GM23338 (cell line): ENCODE data around the gene TYRO3. TPM values are rescaled to one million over a fixed set of nuclear protein-coding genes. Genes with fewer than 3 reads are reported as not detected.

Experiments
- ATAC-seq: fragments of 200-7000 bp; cut with Tn5 transposase; 3 replicates; pipeline ENCODE4 v1.9.1; 2020
- DNase-seq: peaks from one replicate; pipeline ENCODE4 v3.0.0-alpha.2; 2015; ENCODE audit warnings: low spot score
- H2AFZ ChIP-seq: fragments of 200-600 bp; sonication (generic); 2 replicates; pipeline ENCODE4 v1.8.0; 2016; ENCODE audit warnings: antibody characterized with exemption, mild to moderate bottlenecking, moderate library complexity
- H3F3A ChIP-seq: fragments of 200-600 bp; sonication (generic); replicated peaks from 2 replicates; pipeline ENCODE4 v1.8.0; 2017; ENCODE audit warnings: antibody characterized with exemption, mixed run types, low read depth
- H3K27ac ChIP-seq: fragments of 200-600 bp; sonication (generic); 2 replicates; pipeline ENCODE4 v1.6.1; 2016; ENCODE audit warnings: low read depth
- H3K27me3 ChIP-seq: fragments of 200-600 bp; sonication (generic); 2 replicates; pipeline ENCODE4 v1.8.0; 2016; ENCODE audit warnings: mild to moderate bottlenecking, mixed run types, moderate library complexity; ENCODE audit not compliant: insufficient read depth
- H3K36me3 ChIP-seq: fragments of 200-600 bp; sonication (generic); 2 replicates; pipeline ENCODE4 v1.8.0; 2016; ENCODE audit warnings: mild to moderate bottlenecking; ENCODE audit not compliant: insufficient read depth
- H3K4me1 ChIP-seq: fragments of 200-600 bp; sonication (generic); 2 replicates; pipeline ENCODE4 v1.8.0; 2016; ENCODE audit warnings: mild to moderate bottlenecking, moderate library complexity; ENCODE audit not compliant: insufficient read depth
- H3K4me2 ChIP-seq: fragments of 200-600 bp; sonication (generic); 2 replicates; pipeline ENCODE4 v1.7.1; 2017; ENCODE audit warnings: mixed run types
- H3K4me3 ChIP-seq: fragments of 200-600 bp; sonication (generic); 2 replicates; pipeline ENCODE4 v1.6.1; 2016; ENCODE audit warnings: mixed run types
- H3K79me2 ChIP-seq: fragments of 200-600 bp; sonication (generic); replicated peaks from 2 replicates; pipeline ENCODE4 v1.8.0; 2017; ENCODE audit warnings: mild to moderate bottlenecking; ENCODE audit not compliant: insufficient read depth
- H3K9me2 ChIP-seq: fragments of 200-600 bp; sonication (generic); 2 replicates; pipeline ENCODE4 v1.8.0; 2017; ENCODE audit not compliant: insufficient read depth
- H4K20me1 ChIP-seq: fragments of 200-600 bp; sonication (generic); replicated peaks from 2 replicates; pipeline ENCODE4 v1.8.0; 2017; ENCODE audit warnings: mild to moderate bottlenecking; ENCODE audit not compliant: insufficient read depth
- H3K27ac Mint-ChIP-seq: 2 replicates; pipeline ENCODE4 v1.8.0; 2020; ENCODE audit warnings: inconsistent platforms, mild to moderate bottlenecking, moderate library complexity, mixed read lengths
- H3K27me3 Mint-ChIP-seq: 3 replicates; pipeline ENCODE4 v1.8.0; 2022; ENCODE audit warnings: low read depth, mild to moderate bottlenecking, moderate library complexity, mixed read lengths, inconsistent platforms; ENCODE audit not compliant: insufficient read depth, poor library complexity
- H3K36me3 Mint-ChIP-seq: 3 replicates; pipeline ENCODE4 v1.8.0; 2021; ENCODE audit warnings: low read depth, mild to moderate bottlenecking, inconsistent platforms, moderate library complexity, mixed read lengths
- H3K4me1 Mint-ChIP-seq: 3 replicates; pipeline ENCODE4 v1.8.0; 2020; ENCODE audit warnings: mild to moderate bottlenecking, inconsistent platforms, mixed read lengths
- H3K4me3 Mint-ChIP-seq: 3 replicates; pipeline ENCODE4 v1.8.0; 2021; ENCODE audit warnings: moderate library complexity, mild to moderate bottlenecking, inconsistent platforms, mixed read lengths
- H3K9me3 Mint-ChIP-seq: 3 replicates; pipeline ENCODE4 v1.8.0; 2020; ENCODE audit warnings: moderate library complexity, mild to moderate bottlenecking, inconsistent platforms, mixed read lengths
- CREB1 ChIP-seq: fragments of 250-450 bp; sonication (Bioruptor Pico); IDR thresholded peaks from 2 replicates; pipeline ENCODE4 v1.5.0; 2020; ENCODE audit warnings: low read depth, mild to moderate bottlenecking, moderate library complexity
- CTCF ChIP-seq, 2 experiments: fragments of 200-600 bp in 1 of 2; sonication (generic) in 1 of 2; conservative IDR thresholded peaks; 2 replicates each; pipeline versions ENCODE4 v1.5.1 to v1.6.1; 2016 to 2017; ENCODE audit warnings: antibody characterized with exemption in 2 of 2, low read depth in 2 of 2, mild to moderate bottlenecking in 2 of 2, moderate library complexity in 1 of 2
- EZH2 ChIP-seq: fragments of 200-600 bp; sonication (generic); IDR thresholded peaks from one replicate; pipeline ENCODE4 v1.8.0; 2017; ENCODE audit warnings: antibody characterized with exemption, mild to moderate bottlenecking, low read depth; ENCODE audit not compliant: unreplicated experiment
- EZH2phosphoT487 ChIP-seq: fragments of 200-600 bp; sonication (generic); IDR thresholded peaks from one replicate; pipeline ENCODE4 v1.8.1; 2018; ENCODE audit warnings: antibody characterized with exemption; ENCODE audit not compliant: unreplicated experiment
- JUNB ChIP-seq: IDR thresholded peaks from one replicate; pipeline ENCODE4 v1.6.1; 2016; ENCODE audit warnings: antibody characterized with exemption; ENCODE audit not compliant: unreplicated experiment
- NANOG ChIP-seq: IDR thresholded peaks from 2 replicates; pipeline ENCODE4 v1.6.1; 2016; ENCODE audit warnings: antibody characterized with exemption, borderline replicate concordance
- POLR2AphosphoS5 ChIP-seq: IDR thresholded peaks from 2 replicates; pipeline ENCODE4 v1.6.1; 2016; ENCODE audit warnings: antibody characterized with exemption, low read depth
- STAT1 ChIP-seq: IDR thresholded peaks from one replicate; pipeline ENCODE4 v1.6.1; 2016; ENCODE audit warnings: antibody characterized with exemption; ENCODE audit not compliant: unreplicated experiment
- ZNF114 ChIP-seq: fragments of 250-450 bp; sonication (Bioruptor Pico); IDR thresholded peaks from 2 replicates; pipeline ENCODE4 v1.5.0; 2020; ENCODE audit warnings: mild to moderate bottlenecking, moderate library complexity
- ZNF331 ChIP-seq: fragments of 250-450 bp; sonication (Bioruptor Pico); IDR thresholded peaks from 2 replicates; pipeline ENCODE4 v1.5.0; 2020; ENCODE audit warnings: low read depth, mild to moderate bottlenecking, moderate library complexity
- polyA plus RNA-seq: library from polyadenylated mRNA; unstranded; fragments of >200 nt; fragmentation: Nextera tagmentation; extraction: Ambion mirVana; gene quantifications from 2 replicates; pipeline ENCODE4 v1.2.1, GENCODE V29; 2016
- total RNA-seq: library from RNA; depleted of rRNA; stranded (reverse); fragments of >200 nt; shearing (Covaris generic); gene quantifications from 2 replicates; pipeline ENCODE4 v1.2.3, GENCODE V29; 2014
- TF ChIP-seq, protein P1 (sequence below): IDR thresholded peaks from 2 replicates; pipeline ENCODE4 v1.6.1; 2016; ENCODE audit warnings: antibody characterized with exemption
- TF ChIP-seq, protein P2 (sequence below): IDR thresholded peaks from one replicate; pipeline ENCODE4 v1.6.1; 2018; ENCODE audit warnings: antibody characterized with exemption; ENCODE audit not compliant: unreplicated experiment
- TF ChIP-seq, protein P3 (sequence below): fragments of 250-450 bp; sonication (Bioruptor Pico); IDR thresholded peaks from 2 replicates; pipeline ENCODE4 v1.5.0; 2020; ENCODE audit warnings: mild to moderate bottlenecking, moderate library complexity

Gene TYRO3
- total and polyA plus RNA-seq, 2 experiments from 2014 or later: 32.6 to 61.0 TPM

GRCh38 chr15:41562244-41562643 lies 3.2 kb downstream of the TYRO3 start:
- Histone ChIP-seq H3K79me2 (peaks cover 17% of the 10 kb centered on the region), H3K4me3 (no peak overlapping the region)
- H3K27ac Mint-ChIP-seq: peak overlapping the region; percentile 88

More at GRCh38 chr15:41562244-41562643, 3.2 kb downstream of the TYRO3 start:
- peaks cover 79% of the 10 kb centered on the region for H3K4me1 Mint-ChIP-seq
- no peaks in the 10 kb centered on the region; the same call in 2 of the 3 replicates for H3K9me3 Mint-ChIP-seq
- no peaks in the 10 kb centered on the region; the same call in 1 of the 2 replicates for H4K20me1 ChIP-seq
- peak overlapping the region; percentile 71 for H3K4me2 ChIP-seq
- H3K9me2 ChIP-seq: no peaks in the 10 kb centered on the region
- H3K36me3 ChIP-seq: peaks cover 2% of the 10 kb centered on the region; the same call in 1 of the 2 replicates
- H2AFZ ChIP-seq: no peak overlapping the region
- peak overlapping the region; percentile 90 for H3K27ac ChIP-seq
- H3K27me3 Mint-ChIP-seq: peaks cover 25% of the 10 kb centered on the region
- peak overlapping the region; percentile 24; the same call in 2 of the 3 replicates for H3K4me3 Mint-ChIP-seq
- H3K4me1 ChIP-seq: peaks cover 82% of the 10 kb centered on the region
- peaks cover 4% of the 10 kb centered on the region; the same call in 1 of the 2 replicates for H3K27me3 ChIP-seq
- ATAC-seq: no peak
- no peak for DNase-seq
- peaks cover 16% of the 10 kb centered on the region for H3F3A ChIP-seq
- H3K36me3 Mint-ChIP-seq: peaks cover 51% of the 10 kb centered on the region
- no peak for TF ChIP-seq JUNB
- no peak for TF ChIP-seq EZH2phosphoT487
- TF ChIP-seq CTCF (conservative IDR thresholded peaks at IDR 0.05; ENCODE audit: low read depth in 2 of 2): no peak
- TF ChIP-seq STAT1: no peak
- no peak for TF ChIP-seq CREB1 (CRISPR knock-in tag)
- no peak for TF ChIP-seq POLR2AphosphoS5
- no peak for TF ChIP-seq EZH2
- TF ChIP-seq, protein P1, sequence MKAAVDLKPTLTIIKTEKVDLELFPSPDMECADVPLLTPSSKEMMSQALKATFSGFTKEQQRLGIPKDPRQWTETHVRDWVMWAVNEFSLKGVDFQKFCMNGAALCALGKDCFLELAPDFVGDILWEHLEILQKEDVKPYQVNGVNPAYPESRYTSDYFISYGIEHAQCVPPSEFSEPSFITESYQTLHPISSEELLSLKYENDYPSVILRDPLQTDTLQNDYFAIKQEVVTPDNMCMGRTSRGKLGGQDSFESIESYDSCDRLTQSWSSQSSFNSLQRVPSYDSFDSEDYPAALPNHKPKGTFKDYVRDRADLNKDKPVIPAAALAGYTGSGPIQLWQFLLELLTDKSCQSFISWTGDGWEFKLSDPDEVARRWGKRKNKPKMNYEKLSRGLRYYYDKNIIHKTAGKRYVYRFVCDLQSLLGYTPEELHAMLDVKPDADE: no peak
- TF ChIP-seq, protein P2, sequence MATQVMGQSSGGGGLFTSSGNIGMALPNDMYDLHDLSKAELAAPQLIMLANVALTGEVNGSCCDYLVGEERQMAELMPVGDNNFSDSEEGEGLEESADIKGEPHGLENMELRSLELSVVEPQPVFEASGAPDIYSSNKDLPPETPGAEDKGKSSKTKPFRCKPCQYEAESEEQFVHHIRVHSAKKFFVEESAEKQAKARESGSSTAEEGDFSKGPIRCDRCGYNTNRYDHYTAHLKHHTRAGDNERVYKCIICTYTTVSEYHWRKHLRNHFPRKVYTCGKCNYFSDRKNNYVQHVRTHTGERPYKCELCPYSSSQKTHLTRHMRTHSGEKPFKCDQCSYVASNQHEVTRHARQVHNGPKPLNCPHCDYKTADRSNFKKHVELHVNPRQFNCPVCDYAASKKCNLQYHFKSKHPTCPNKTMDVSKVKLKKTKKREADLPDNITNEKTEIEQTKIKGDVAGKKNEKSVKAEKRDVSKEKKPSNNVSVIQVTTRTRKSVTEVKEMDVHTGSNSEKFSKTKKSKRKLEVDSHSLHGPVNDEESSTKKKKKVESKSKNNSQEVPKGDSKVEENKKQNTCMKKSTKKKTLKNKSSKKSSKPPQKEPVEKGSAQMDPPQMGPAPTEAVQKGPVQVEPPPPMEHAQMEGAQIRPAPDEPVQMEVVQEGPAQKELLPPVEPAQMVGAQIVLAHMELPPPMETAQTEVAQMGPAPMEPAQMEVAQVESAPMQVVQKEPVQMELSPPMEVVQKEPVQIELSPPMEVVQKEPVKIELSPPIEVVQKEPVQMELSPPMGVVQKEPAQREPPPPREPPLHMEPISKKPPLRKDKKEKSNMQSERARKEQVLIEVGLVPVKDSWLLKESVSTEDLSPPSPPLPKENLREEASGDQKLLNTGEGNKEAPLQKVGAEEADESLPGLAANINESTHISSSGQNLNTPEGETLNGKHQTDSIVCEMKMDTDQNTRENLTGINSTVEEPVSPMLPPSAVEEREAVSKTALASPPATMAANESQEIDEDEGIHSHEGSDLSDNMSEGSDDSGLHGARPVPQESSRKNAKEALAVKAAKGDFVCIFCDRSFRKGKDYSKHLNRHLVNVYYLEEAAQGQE: no peak
- TF ChIP-seq, protein P3, sequence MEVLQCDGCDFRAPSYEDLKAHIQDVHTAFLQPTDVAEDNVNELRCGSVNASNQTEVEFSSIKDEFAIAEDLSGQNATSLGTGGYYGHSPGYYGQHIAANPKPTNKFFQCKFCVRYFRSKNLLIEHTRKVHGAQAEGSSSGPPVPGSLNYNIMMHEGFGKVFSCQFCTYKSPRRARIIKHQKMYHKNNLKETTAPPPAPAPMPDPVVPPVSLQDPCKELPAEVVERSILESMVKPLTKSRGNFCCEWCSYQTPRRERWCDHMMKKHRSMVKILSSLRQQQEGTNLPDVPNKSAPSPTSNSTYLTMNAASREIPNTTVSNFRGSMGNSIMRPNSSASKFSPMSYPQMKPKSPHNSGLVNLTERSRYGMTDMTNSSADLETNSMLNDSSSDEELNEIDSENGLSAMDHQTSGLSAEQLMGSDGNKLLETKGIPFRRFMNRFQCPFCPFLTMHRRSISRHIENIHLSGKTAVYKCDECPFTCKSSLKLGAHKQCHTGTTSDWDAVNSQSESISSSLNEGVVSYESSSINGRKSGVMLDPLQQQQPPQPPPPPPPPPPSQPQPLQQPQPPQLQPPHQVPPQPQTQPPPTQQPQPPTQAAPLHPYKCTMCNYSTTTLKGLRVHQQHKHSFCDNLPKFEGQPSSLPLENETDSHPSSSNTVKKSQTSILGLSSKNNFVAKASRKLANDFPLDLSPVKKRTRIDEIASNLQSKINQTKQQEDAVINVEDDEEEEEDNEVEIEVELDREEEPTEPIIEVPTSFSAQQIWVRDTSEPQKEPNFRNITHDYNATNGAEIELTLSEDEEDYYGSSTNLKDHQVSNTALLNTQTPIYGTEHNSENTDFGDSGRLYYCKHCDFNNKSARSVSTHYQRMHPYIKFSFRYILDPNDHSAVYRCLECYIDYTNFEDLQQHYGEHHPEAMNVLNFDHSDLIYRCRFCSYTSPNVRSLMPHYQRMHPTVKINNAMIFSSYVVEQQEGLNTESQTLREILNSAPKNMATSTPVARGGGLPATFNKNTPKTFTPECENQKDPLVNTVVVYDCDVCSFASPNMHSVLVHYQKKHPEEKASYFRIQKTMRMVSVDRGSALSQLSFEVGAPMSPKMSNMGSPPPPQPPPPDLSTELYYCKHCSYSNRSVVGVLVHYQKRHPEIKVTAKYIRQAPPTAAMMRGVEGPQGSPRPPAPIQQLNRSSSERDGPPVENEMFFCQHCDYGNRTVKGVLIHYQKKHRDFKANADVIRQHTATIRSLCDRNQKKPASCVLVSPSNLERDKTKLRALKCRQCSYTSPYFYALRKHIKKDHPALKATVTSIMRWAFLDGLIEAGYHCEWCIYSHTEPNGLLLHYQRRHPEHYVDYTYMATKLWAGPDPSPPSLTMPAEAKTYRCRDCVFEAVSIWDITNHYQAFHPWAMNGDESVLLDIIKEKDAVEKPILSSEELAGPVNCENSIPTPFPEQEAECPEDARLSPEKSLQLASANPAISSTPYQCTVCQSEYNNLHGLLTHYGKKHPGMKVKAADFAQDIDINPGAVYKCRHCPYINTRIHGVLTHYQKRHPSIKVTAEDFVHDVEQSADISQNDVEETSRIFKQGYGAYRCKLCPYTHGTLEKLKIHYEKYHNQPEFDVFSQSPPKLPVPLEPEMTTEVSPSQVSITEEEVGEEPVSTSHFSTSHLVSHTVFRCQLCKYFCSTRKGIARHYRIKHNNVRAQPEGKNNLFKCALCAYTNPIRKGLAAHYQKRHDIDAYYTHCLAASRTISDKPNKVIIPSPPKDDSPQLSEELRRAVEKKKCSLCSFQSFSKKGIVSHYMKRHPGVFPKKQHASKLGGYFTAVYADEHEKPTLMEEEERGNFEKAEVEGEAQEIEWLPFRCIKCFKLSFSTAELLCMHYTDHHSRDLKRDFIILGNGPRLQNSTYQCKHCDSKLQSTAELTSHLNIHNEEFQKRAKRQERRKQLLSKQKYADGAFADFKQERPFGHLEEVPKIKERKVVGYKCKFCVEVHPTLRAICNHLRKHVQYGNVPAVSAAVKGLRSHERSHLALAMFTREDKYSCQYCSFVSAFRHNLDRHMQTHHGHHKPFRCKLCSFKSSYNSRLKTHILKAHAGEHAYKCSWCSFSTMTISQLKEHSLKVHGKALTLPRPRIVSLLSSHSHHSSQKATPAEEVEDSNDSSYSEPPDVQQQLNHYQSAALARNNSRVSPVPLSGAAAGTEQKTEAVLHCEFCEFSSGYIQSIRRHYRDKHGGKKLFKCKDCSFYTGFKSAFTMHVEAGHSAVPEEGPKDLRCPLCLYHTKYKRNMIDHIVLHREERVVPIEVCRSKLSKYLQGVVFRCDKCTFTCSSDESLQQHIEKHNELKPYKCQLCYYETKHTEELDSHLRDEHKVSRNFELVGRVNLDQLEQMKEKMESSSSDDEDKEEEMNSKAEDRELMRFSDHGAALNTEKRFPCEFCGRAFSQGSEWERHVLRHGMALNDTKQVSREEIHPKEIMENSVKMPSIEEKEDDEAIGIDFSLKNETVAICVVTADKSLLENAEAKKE (CRISPR knock-in tag): no peak
- TF ChIP-seq ZNF114 (CRISPR knock-in tag): no peak
- no peak for TF ChIP-seq ZNF331 (CRISPR knock-in tag)
- no peak for TF ChIP-seq NANOG
